Kidney (tissue), 14 donors: ENCODE measurements around the gene PLIN5. TPM values are rescaled to one million over a fixed set of nuclear protein-coding genes. Genes with fewer than 3 reads are reported as not detected.

ENCODE experiments used
- DNase-seq, 5 donors: peaks; one replicate each; pipeline ENCODE4 v3.0.0-alpha.2; 2013 to 2020
- FAIRE-seq: peaks from 2 replicates; lab custom pipeline; 2012; peaks lifted over from hg19 to GRCh38; lab: Jason Lieb, UNC
- H3K27ac ChIP-seq, 2 donors: one replicate each; pipeline ENCODE4 v1.7.0; 2013; ENCODE audit warnings: low read depth in 2 of 2, low read length in 2 of 2, inconsistent platforms in 1 of 2
- H3K27me3 ChIP-seq: one replicate; pipeline ENCODE4 v1.7.1; 2013; ENCODE audit warnings: low read length, inconsistent platforms; ENCODE audit not compliant: control insufficient read depth, insufficient read depth
- H3K36me3 ChIP-seq, 3 donors: one replicate each; pipeline versions ENCODE4 v1.7.0 to v1.7.1; 2013; ENCODE audit warnings: low read length in 3 of 3, control low read depth in 1 of 3, inconsistent platforms in 1 of 3; ENCODE audit not compliant: insufficient read depth in 3 of 3, control insufficient read depth in 2 of 3
- H3K4me1 ChIP-seq, 3 donors: one replicate each; pipeline versions ENCODE4 v1.7.0 to v1.7.1; 2013; ENCODE audit warnings: low read length in 3 of 3, inconsistent platforms in 1 of 3, low read depth in 1 of 3; ENCODE audit not compliant: control insufficient read depth in 2 of 3, insufficient read depth in 2 of 3
- H3K4me3 ChIP-seq, 3 donors: one replicate each; pipeline versions ENCODE4 v1.7.0 to v1.8.1; 2013; ENCODE audit warnings: low read length in 3 of 3, control low read depth in 1 of 3, inconsistent platforms in 1 of 3
- H3K9ac ChIP-seq, 3 donors: one replicate each; pipeline versions ENCODE4 v1.7.0 to v1.7.1; 2013; ENCODE audit warnings: low read length in 3 of 3, control low read depth in 1 of 3, inconsistent platforms in 1 of 3
- H3K9me3 ChIP-seq, 3 donors: one replicate each; pipeline versions ENCODE4 v1.7.0 to v1.7.1; 2013; ENCODE audit warnings: low read length in 3 of 3, control low read depth in 1 of 3, inconsistent platforms in 1 of 3; ENCODE audit not compliant: control insufficient read depth in 2 of 3, insufficient read depth in 1 of 3
- intact Hi-C: fragments of 100-400 bp; cut with DNase I; formaldehyde crosslinking; loops from one replicate; pipeline ENCODE4 v1.11.1; 2022
- polyA plus RNA-seq: library from polyadenylated mRNA; stranded (reverse); fragments of 350-450 nt; fragmentation: Illumina TruSeq; extraction: RNeasy Lipid Tissue Mini Kit (QIAGEN cat#74804); gene quantifications from one replicate; pipeline ENCODE4 v1.2.3, GENCODE V29; 2014; ENCODE audit warnings: low read depth, low replicate concordance; ENCODE audit not compliant: insufficient read depth
- total RNA-seq: library from RNA; stranded (reverse); fragmentation: NEBNext Ultra II Directional; extraction: Animal tissue kit (Norgen Biotek cat#: 25700); gene quantifications from one replicate; pipeline ENCODE4 v1.2.1, GENCODE V29; 2021
- TF ChIP-seq, protein P1 (sequence below): IDR thresholded peaks from 3 replicates; pipeline ENCODE4 v1.5.1; 2012; ENCODE audit warnings: mild to moderate bottlenecking, moderate library complexity, borderline replicate concordance; ENCODE audit not compliant: insufficient read depth; ENCODE audit errors: extremely low read depth
- donor health status: control.
- donor health status: control.
- donor health status: control.
- donor health status: control.
- donor health status: control.
- donor health status: DM: yes; HTN: yes; CAD: no.
- donor health status: Normal renal cell carcinoma (clear cell type).

The PLIN5 gene
- total and polyA plus RNA-seq, 2 donors from 2014 or later: 21.2 to 30.7 TPM

DNA sequence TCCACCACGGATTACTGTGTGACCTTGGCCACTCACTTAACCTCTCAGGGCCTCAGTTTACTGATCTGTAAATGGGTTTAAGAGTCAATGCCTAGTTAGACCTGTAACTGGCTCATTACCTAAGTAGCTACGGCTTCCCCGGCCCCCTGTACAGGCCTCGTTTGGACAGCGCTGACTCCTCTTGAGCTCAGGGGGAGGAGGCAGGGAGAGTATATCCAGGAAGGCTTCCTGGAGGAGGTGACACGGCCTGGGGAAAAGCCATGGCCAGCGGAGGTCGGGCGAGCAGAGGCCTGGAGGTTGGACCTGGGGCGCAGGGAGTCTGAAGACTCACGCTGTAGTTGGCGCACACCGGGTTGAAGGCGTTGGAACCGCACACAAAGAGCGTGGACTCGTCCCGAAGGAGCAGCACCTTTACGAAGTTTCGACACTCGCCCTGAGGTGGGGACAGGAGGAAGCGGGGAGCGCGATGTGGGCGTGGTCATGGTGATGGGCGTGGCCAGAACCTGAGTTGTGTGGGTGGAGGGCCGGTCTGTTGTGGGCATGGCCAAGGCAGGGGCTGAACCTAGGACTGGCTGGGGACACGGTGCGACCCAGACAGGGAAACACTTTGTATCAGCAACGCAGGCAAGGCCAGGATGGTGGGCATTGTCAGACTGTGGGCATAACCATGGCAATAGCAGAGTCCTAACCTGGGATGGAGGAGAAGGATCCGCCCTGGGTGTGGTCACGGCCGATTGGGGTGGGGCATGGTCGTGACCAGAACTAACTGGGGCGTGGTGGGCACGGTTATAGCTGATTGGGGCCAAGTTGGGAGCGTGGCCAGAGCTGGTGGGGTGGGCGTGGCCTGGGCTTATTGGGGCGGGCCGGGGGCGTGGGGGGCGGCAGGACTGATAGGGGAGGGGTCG is 20.9 kb upstream of the PLIN5 start:
- Histone ChIP-seq H3K4me3 (no peak overlapping the region), H3K27me3 (no peaks in the 10 kb centered on the region), H3K9me3 (no peaks in the 10 kb centered on the region), H3K9ac (no peak overlapping the region), H3K36me3 (no peaks in the 10 kb centered on the region), H3K27ac (no peak overlapping the region), H3K4me1 (no peaks in the 10 kb centered on the region)
- intact Hi-C loops: no loop called here
- FAIRE-seq (no peak), DNase-seq (peak in 1 of 5 donors; percentile 57)
- TF ChIP-seq, protein P1, sequence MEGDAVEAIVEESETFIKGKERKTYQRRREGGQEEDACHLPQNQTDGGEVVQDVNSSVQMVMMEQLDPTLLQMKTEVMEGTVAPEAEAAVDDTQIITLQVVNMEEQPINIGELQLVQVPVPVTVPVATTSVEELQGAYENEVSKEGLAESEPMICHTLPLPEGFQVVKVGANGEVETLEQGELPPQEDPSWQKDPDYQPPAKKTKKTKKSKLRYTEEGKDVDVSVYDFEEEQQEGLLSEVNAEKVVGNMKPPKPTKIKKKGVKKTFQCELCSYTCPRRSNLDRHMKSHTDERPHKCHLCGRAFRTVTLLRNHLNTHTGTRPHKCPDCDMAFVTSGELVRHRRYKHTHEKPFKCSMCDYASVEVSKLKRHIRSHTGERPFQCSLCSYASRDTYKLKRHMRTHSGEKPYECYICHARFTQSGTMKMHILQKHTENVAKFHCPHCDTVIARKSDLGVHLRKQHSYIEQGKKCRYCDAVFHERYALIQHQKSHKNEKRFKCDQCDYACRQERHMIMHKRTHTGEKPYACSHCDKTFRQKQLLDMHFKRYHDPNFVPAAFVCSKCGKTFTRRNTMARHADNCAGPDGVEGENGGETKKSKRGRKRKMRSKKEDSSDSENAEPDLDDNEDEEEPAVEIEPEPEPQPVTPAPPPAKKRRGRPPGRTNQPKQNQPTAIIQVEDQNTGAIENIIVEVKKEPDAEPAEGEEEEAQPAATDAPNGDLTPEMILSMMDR: no peak

DNA sequence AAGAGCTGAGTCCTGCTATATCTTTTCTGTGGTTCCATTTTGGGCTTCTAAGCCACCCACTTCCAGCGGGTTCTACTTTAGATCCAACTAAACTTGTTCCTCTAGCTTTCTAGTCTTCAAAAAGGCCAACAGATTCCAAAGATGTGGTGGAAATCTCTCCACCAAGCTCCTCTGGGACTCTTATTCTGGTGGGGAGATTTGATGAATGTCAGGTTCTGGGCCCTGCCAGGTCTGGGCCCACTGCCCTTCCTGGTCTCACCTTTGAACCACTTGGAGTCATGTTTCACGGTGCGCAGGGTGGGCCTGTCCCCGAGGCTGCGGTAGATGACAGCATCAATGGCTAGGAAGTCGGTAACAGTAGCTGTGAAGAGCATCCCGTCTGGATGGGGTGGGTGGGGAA is 19.7 kb upstream of the PLIN5 start:
- no peak for DNase-seq
- Histone ChIP-seq H3K36me3 (no peaks in the 10 kb centered on the region), H3K9ac (no peak overlapping the region), H3K27ac (no peak overlapping the region), H3K27me3 (no peaks in the 10 kb centered on the region), H3K9me3 (no peaks in the 10 kb centered on the region), H3K4me1 (no peaks in the 10 kb centered on the region), H3K4me3 (no peak overlapping the region)
- FAIRE-seq: no peak
- intact Hi-C loops: no loop called here
- TF ChIP-seq, protein P1: no peak

DNA sequence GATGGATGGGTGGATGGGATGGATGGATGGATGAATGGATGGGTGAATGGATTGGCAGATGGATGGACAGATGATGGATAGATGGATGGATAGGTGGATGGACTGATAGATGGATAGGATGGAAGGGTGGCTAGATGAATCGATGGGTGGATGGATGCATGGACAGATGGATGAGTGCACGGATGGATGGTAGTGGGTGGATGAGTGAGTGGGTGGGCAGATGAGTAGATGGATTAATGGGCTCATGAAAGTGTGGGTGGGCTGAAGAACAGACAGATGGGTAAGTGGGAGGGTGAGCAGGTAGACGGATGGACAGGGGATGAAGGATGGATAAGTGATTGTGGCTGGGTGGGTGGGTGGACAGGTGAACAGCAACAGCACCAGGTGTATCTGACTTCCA is 18.8 kb upstream of the PLIN5 start:
- TF ChIP-seq, protein P1: no peak
- DNase-seq: no peak
- Histone ChIP-seq H3K4me3 (no peak overlapping the region), H3K9ac (no peak overlapping the region), H3K4me1 (no peaks in the 10 kb centered on the region), H3K27ac (no peak overlapping the region), H3K36me3 (no peaks in the 10 kb centered on the region), H3K27me3 (no peaks in the 10 kb centered on the region), H3K9me3 (no peaks in the 10 kb centered on the region)
- no peak for FAIRE-seq
- intact Hi-C loops: no loop called here
